GM18909 (cell line): ENCODE measurements around the gene ANKS1B.

Source experiments
- ATAC-seq: cut with Tn5 transposase; IDR thresholded peaks from one replicate; pipeline ENCODE4 v1.9.1; 2021; ENCODE audit warnings: mild to moderate bottlenecking; ENCODE audit not compliant: unreplicated experiment, poor library complexity

Gene ANKS1B

DNA sequence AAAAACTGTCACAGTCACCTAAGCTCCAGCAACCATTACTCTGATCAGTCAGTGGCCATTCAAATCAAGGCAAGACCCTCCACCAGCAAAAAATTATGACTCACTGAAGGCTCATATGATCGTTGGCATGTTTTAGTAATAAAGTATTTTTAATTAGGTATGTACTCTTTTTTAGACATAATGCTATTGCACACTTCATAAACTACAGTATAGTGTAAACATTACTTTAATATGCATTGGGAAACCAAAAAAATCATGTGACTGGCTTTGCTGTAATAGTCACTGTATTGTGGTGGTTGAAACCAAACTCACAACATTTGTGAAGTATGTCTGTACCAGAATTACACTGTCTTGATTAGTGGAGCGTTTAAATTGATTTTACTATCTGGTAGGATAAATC lies 471.7 kb downstream of the ANKS1B start:
- no peak for ATAC-seq

DNA sequence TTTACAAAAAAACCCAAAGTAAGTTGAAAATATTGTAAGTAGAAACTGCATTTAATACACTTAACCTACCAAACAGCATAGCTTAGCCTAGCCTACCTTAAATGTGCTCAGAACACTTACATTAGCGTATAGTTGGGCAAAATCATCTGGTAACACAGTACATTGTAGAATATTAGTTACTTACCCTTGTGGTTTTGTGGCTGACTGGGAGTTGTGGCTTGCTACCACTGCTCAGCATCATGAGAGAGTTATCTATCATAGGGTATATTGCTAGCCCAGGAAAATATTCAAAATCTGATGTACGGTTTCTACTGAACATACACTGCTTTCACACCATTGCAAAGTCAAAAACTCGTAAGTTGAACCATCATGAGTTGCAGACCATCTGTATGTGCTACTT lies 478.9 kb downstream of the ANKS1B start:
- ATAC-seq: no peak

DNA sequence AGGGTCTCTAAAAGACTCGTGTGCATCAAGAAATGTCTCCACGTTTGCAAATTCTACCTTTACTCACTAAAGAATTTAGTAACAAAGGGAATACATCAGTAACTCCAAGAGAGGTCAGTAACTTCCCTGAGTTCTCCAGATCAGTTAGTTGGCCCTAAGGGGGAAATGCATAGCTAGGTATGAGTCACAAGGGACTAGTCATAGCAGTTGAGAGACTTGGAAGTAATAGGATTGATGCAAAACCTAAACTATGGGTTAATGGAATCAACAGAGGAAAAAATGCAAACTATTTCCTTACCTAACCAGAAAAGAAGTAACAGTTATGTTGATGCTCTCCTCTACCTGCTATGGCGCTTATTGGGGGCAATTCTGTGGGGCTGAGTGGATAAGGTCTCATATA lies 486.0 kb downstream of the ANKS1B start:
- ATAC-seq: no peak

DNA sequence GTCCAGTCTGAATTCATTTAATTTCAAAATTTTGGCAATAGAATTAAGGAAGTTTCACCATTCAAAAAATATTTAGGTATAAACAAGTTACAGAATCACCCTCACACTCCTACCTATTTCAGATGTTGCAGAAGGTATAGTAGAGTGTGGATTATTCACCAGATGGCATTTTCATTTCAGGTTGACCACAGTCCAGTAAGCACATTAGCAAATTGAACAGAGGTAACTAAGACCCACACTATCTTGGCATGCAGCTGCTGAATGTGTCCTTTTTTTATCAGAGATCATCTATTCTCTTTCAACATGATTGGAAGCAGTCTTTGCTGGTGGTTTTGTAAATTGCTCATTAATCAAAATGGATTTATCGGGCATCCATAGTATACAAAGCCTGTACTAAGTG lies 488.9 kb downstream of the ANKS1B start:
- no peak for ATAC-seq

DNA sequence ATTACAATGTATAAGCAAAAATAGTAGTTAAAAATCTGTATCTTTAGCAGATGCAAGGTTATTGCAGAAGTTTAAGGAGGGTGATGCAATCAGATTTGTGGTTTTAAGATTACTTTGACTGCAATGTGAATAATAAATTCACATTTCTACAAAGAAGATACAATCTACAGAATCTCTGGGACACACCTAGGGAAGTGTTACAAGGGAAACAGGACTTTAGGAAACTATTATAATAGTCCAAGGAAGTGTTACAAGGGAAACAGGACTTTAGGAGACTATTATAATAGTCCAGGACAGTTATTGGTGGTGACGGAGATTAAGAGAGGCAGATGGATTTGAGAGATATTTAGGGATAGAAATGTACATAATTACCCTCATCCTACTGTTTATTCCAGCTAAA lies 491.5 kb downstream of the ANKS1B start:
- no peak for ATAC-seq

DNA sequence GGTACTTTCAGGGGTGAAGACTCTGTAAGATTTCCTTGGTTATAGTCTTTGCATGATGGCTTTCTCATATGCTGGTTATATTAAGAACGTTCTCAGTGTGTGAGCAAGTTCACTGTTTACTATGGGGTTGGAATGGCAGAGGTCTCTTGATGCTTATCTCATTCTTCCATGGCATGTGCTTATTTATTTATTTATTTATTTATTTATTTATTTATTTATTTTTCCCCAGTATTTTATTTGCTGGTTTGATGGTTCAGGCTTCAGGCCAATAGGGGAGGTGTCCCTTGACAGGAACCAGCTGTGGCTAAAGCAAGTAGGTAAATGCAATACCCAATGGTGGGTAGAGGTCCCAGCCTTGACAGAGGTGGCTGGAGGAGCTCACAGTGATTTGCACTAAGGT lies 498.5 kb downstream of the ANKS1B start:
- no peak for ATAC-seq

DNA sequence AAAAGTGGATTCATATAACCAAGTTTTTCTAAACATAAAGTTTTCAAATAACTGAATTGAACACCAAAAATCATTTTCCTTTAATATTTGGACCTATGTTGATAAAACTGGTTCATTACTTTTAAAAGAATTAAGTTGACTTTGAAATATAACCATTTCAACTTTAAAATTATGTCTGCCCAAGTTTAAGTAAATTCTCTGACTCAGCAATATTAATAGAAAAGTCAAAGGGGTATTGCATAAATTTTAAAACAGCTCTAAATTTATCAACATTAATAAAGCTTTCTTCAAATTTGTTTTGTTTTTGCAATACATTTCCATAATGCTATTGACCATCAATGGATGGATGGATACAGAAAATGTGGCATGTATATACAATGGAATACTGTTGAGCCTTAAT lies 505.6 kb downstream of the ANKS1B start:
- no peak for ATAC-seq

DNA sequence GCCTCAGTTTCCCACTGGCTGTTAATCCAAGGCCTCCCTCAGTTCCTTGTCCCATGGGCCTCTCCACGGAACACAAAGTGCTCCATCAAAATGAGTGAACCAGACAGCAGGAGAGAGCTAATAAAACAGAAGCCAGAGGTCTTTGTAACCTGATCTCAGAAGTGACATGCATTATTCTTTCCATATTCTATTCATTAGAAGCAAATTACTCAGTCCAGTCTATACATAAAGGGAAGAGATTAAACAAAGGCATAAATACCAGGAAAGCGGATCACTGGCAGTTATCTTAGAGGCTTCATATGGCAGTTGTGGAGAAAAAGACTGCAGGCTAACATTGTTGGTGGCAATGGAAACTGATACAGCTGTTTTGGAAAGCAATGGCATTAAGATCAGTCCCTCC lies 507.8 kb downstream of the ANKS1B start:
- ATAC-seq: no peak

DNA sequence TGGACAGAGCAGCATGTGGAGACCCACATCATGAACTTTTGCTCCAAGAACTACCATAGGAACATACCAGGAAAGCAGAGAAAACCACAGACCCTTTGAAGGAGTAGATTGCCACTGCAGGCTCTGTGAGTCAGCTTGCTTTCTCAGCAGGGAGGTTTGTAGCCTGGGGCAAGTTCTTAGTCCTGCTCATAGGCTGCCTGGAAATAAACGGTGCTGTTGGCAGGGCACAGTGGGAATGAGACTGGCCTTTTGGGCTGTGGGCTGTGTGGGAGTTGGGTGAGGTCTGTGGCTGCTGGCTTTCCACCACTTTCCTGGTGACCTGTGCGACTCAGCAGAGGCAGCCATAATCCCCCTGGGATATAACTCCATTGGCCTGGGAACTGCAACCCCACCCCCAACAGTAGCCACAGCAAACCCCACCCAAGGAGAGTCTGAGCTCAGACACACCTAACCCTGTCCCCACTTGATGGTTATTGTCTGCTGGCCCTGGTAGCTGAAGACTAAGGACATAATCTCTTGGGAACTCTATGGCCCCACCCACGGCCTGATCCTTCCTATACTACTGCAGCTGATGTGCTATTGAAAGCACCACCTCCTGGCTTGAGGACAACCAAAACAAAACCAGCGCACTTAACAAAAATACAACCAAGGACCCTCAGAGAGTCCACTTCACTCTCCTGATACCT lies 529.2 kb downstream of the ANKS1B start:
- ATAC-seq: no peak

DNA sequence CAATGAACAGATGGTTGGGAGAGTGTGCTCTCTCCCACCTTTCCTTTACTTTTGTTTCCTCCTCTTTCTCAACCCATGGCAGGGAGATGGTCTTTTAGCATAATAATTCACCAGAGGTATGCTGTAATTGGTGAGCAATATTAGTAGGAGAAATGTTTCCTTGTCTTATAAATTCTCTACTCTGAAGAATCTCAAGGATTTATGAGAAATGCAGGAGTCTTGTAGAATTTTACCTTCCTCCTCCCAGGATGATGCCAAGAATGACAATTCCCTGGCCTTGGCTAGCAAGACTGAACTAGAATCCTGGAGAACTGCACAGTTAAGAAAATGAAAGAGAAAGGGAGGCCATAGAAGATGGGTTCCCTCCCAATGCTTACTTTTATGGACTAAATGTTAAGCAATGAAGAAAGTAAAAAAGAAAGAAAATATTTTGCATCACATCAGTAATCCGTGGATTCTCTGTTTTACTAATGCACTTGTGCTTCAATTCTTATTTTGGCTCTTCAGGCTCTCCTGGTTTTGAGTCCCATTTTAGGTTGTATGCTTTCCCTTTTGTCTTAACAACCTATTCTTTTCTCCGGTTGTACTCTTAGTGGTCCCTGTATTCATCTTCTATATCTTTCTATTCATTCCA lies 530.1 kb downstream of the ANKS1B start:
- ATAC-seq: peak; percentile 19

DNA sequence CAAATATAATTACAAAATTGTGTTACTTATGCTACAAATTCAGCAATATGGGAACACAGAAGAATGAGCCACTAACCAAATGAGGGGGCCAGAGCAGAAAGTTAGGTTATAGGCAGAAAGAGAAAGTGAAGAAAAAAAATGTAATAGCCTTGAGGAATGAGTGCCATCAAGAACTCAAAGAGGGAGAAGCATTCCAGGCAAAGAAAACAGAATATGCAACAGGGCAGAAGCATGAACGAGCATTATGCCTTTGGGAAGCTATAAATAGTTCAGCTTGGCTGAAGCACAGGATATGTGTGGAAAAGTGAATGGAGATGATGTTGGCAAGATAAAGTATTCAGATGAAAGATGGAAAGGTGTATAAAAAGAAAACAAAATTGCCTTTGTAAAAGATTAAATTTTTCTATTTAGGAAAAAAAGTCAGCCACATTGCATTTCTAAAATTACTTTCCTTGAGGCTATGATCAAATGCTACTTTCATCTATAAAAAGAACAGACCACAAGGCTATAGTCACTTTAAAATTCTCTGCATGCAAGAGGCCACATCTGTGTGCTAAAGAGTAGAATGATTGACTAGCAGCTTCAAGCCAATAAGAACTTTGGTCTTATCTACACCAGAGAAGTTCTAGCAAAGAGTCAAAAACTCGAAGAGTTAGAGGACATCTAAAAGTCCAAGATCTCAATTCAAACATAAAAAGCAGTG lies 530.7 kb downstream of the ANKS1B start:
- ATAC-seq: peak; percentile 80

DNA sequence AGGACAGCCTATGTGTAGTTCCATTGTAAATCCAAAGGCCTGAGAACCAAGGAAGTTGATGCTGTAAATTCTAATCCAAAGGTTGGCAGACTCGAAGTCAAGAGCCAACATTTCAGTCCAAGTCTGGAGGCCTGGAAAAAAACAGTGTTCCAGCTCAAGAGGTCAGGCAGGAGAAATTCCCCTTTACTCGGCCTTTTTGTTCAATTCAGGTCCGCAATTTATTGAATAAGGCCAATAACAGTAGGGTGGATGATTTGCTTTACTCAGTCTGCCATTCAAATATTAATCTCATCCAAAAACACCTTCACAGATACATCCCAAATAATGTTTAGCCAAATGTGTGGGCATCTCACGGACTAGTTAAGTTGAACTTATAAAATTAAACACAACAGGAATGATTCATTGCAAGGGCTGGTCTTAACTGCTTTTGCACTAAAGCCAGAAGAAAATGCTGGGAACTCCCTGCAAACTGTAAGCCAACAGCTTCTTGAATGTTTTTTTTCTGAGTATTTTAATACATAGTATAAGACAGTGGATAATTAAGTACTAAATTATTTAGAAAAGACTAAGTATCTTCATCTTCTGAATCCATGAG lies 534.6 kb downstream of the ANKS1B start:
- ATAC-seq: no peak

DNA sequence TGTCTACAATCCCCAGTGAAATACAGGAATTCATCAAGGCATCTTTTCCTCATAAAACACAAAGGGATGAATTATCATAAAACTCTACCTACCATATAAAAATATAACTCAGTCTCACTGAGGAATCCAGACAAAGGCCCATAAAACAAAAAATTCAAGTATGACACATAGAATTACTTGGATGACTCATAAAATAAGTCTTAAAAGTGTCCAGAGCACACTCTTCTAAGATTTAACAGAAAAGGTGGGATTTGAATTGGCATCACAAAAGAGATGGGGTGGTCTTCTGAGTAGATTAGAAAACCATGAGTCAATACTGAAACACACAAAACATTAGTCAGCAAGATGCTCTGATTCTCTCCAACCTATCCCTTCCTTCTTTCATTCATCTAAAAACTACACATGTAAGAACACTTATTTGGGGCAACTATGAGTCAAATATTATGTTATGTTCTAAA lies 539.8 kb downstream of the ANKS1B start:
- peak; percentile 59 for ATAC-seq

DNA sequence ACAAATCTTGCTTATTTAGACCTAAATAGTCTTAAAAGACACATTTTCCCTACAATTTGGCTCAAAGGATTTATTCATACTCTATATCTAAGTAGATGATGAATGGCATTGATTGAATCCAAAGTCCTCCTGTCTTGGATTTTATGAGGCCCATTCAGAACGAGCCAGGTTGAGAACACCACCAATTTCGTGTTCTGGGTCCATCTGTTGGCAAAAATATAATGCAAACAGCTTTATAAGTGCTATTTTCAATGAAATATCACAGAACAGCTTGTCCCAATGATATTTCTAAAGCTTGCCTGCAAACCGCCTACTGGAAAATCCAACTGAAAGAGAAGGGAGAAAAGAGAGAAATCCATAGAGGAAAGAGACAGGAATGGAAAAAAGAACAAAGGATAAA lies 542.0 kb downstream of the ANKS1B start:
- no peak for ATAC-seq

DNA sequence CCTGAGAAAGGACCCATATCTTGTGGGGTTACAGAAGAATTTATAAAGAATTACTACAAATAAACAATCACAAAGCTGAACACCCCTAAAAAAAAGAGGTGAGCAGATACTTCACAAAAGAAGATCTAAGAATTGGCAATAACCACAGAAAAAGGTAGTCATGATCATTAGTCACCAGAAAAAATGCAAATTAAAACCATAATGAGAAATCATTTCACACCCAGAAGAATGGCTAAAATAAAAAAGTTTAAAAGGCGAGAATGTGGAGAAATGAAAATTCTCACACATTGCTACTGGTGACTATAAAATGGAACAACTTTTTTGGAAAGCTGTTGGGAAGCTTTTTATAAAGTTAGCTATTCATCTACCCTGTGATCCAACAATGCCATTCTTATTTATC lies 545.3 kb downstream of the ANKS1B start:
- no peak for ATAC-seq

DNA sequence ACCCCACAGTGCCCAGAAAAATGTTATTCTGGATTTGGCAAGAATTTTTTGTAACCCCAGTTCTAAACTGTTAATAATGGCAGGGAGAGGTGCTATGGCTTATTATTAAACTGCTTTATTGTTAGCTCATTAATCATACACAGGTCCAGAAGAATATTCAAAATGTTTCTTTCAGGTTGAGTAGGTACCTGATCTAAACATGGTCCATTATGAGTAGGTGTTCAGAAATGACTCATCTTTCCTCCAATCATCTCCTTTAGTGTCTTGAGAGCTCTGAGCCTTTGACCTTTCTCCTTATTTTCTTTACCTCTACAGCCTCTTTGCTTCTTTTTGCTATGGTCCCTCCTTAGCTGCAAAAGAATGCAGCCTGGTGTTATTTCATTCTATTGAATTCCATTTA lies 548.2 kb downstream of the ANKS1B start:
- peak; percentile 99 for ATAC-seq

DNA sequence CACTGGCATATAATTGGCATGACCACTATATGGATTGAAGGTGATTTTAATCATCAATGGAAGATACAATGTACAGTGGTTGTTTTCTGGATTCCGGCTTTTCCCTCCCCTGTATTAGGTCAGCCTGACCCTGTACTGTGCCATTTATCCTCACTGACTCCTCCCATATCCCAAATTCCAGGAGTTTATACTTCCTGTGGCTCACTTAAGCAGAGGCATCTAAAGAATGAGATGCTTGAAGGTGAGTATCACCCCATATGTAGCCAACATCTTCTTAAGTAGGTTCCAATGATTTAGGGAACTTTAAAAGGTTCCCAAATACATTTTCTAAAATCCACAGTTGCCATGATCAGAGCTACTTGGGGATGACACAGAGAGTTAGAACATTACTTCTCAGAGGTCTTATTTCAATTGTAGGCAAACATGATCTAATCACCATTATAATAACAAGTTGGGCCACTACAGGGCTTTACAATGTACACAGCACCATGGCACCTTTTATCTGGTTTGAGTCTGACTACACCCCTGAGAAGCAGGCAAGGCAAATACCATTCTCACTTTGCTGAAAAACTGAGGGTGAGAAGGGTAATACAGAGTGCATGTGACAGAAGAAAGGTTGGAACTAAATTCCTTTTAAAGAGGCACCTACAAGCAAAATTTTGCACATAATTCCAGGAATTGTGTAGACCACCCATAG lies 549.5 kb downstream of the ANKS1B start:
- ATAC-seq: no peak

DNA sequence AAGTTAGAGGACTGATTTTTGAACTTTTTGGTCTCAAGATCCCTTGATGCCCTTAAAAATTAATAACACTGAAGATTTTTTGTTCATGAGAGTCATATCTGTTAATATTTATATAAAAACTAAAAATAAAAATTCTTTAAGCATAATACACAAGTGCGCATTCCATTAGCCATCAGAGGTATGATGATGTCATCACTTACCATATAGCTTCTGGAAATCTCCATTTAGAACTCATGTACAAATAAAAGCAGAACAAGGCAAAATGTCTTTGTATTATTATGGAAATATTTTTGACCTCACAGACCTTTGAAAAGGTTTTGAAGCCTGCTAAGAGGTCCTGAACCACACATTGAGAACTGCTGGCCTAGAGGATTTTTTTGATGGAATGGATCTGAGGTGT lies 551.6 kb downstream of the ANKS1B start:
- no peak for ATAC-seq

DNA sequence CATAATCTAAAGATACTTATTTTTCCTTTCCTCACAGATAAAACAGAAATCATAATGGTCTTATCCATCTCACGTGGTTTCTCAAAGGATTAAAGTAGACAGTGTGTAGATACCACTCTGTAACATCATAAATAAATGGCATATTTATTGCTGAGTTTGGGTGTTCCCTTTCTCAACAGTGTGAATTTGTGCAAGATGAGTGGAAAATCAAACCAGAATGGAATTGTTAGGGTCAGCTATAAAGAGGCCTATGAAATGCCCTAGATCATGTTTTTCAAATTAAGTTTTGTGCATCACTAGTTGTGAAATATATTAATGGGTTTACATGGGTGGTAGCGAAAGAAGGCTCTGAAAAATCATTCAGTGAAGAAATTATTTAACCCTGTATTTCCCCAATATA lies 553.5 kb downstream of the ANKS1B start:
- no peak for ATAC-seq

DNA sequence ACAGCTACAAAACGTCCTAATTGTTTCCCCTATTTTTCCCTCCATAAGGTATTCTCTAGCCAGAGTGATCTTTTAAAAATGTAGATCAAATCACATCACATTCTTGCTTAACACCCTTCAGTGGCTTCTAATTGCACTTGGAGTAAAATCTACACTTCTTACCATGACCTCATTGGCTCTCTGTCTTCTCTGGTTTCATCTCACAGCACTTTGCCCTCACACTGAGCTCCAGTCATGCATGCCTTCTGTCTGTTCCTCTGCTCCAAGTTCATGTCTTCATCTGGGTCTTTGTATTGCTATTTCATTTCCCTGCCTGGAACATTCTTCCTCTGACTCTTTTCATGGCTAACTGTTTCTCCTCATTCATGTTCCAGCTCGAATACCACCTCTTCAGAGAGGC lies 557.6 kb downstream of the ANKS1B start:
- ATAC-seq: peak; percentile 77

DNA sequence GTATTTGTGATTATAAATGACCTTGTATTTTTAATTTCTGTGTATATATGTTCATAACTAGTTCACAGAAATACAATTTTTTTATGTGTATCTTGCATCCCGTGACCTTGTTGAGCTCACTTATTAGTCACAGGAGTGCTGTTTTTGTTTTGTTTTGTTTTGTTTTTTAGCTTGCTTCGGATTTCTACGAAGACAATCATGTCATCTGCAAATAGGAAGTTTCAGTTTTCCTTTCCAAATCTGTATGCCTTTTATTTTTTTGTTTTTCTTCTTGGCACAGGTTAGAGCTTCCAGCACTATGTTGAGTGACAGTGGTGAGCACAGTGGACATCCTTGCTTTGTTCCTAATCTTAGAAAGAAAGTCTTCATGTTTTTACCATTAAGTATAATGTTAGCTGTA lies 566.4 kb downstream of the ANKS1B start:
- no peak for ATAC-seq
